Ramos (cell line): ENCODE data around the gene PHF19.

ENCODE experiments used
- in situ Hi-C: fragments of 300-500 bp; cut with MboI; formaldehyde crosslinking; loops from one replicate; pipeline ENCODE4 v1.14.3; 2022; ENCODE audit warnings: low sequenced_read_pairs; ENCODE audit not compliant: unreplicated experiment

Gene PHF19

DNA sequence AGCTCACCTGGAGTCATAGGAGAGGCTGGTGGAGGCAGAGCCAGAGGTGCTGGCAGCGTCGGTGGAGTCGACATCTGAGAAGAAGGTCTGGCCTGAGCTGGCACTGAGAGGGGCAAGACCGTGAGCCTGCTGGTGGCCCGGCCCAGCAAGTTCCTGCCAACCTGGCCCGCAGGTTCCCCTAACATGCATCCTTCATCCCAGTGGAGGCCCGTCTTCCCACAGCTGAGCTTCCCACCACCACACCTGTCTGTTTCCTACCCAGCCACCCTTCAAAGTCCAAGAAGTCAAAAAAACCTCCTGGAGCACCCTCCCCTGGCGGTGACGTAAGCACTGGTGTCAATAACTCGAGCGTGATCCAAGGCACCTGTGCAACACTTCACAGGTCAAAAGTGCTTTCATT, 16.9 kb downstream of the PHF19 start:
- in situ Hi-C loops = no loop called here

DNA sequence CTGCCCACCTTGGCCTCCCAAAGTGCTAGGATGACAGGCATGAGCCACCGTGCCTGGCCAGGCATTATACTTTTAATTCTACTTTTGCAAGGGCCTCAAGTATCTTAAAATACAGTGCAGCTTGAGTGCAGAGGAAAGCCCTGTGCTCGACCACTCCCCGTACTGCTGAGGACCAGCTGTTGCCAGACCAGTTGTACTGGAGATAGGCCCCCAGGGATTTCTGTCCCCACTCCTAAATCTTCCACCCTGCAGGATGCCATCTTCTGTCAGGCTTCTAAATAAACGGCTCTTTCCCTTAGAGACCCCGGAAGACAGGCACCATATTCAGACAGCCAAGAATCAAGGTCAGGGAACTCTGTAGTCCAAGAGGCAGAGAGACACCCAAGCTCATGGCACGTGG, 17.6 kb downstream of the PHF19 start:
- in situ Hi-C loops = no loop called here

DNA sequence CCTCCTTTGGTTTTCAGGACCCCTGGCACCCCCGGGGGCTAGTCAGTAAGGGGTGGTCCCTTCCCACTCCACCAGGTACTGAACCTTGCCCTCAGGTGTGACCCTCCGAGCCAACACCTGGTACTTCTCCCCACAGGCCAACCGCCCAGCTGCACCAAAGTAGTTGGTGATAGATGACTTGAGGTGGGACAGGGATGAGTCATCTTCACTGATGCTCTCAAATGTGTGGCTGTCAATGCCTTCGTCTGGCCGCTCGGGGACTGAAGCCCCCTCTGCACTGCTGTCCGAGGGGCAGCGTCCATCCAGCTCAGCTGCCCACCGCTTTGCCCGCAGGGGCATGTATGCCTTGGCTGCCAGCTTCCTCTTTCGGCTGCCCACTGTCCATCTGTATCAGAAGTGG, 19.1 kb downstream of the PHF19 start:
- in situ Hi-C loops = no loop called here

DNA sequence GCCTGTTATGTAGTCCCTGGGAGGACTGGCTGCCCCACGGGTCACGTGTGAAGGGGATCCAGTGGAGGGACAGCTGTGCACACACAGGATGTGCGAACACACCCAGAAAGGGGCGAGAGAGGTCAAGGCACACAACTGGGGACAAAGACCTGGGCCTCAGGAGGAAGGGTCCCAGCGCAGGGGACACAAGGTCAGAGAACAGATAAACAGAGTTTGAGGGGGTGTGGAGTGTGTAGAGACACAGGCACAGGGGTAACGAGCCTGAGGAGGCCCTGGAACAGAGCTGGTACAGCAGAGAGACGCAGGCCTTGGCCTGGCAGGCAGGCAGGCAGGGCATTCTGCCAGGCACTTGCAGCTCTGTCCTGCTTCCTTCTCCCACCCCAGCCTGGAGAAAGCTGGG, 19.5 kb downstream of the PHF19 start:
- in situ Hi-C loops = no loop called here

DNA sequence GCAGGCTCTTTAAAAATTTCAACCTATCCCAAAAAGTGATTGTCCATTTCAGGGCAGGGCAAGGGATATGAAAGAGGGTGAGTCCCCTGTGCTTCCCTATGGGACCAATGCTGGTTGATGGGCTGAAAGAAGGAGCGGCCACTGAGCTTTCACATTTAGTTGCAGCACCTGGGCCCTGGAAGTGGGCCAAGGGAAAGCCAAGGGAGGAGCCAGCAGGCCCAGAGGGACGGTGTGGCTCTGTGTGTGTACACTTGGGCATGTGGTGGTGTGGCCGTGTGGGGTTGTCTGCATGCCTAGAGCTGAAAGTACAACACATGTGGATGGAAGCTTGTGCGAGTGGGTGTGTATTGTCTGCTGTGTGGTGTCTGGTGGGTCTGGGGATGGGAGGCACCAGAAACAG, 20.3 kb downstream of the PHF19 start:
- in situ Hi-C loops = no loop called here

DNA sequence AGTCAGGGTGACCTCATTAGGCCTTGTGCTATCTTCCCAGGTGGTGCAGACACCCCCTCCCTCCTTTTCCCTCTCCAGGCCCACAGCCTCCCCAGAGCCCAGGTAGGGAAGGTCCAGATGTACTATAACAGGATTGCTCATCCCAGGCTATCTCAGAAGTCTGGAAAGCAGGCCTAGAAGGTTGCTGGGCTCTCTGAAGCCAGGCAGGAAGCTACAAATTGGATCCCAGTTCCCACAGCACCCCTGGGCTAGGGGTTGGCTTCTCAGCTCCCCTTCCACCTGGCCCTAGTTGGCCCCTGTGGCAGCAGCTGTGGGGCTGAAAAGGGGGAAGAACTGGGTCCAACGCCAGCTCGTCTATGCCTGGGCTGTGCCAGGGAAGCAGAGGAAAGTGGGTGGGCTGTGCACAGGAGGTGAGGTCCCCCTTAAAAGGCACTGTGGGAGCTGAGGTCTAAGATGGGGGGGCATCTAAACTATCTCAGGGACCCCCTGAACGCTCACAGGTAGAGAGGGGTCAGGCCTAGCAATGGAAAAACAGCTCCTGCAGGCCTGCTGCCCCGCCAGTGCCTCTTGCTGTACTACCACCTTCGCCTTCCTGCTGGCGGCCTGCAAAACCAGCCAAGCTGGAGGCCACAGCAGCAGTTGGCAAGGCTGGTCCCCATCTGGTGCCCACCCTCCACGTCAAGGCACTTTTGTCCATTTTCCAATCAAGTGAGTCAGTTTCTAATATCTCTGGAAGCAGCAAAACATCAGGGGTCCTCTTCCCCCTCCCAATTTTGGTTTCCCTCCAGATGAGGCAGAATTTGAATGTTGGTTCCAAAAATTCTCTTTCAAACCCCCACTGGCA, 20.9 kb downstream of the PHF19 start:
- in situ Hi-C loops = no loop called here

DNA sequence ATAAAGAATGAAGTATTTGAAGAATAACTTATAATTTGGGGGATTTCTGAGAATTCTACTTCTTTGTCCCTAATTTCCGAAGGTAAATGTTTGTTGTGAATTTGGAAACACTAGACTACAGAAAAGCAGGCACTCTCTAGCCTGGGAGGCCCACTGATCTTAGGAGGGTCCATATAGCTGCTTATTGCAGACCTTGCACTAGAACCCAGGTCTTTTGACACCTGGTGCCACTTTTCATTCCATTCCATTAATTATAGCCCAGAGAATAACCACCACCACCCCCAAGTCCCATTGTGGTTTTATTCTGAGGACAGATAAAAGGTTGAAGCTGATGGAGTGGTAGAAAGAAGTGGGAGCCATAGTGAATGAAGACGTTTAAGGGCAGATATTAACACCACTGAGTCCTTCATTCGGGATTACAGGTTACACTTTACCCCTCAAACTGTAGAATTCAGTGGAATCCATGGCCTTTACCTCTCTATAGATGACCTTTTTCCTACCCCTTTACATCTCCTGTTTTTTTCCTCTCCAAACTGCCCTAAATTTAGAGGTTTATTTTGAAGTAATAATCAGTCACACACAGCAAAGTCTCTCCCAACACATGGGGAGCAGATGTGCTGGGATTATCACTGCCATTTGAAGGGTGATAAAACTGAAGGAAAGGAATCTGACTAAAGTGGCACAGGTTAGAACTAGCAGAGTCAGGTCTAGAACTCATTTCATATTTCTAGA, 22.2 kb downstream of the PHF19 start:
- in situ Hi-C loops = no loop called here

DNA sequence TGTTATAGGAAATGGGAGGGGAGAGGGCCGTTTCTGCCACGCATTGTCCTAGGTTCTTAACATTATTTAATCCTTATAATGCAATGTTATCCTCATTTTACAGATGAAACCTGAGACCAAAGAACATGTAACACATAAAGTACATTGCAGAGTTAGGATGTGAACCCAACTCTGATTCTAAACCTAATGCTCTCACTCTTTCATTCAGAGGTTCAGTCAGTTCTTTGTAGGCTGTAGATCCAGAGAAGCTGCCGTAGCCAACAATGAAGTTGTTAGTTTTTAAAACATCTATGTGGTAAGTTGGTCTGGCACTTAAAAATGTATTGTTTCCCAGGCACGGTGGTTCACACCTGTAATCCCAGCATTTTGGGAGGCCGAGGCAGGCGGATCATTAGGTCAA, 23.8 kb downstream of the PHF19 start:
- in situ Hi-C loops = no loop called here

DNA sequence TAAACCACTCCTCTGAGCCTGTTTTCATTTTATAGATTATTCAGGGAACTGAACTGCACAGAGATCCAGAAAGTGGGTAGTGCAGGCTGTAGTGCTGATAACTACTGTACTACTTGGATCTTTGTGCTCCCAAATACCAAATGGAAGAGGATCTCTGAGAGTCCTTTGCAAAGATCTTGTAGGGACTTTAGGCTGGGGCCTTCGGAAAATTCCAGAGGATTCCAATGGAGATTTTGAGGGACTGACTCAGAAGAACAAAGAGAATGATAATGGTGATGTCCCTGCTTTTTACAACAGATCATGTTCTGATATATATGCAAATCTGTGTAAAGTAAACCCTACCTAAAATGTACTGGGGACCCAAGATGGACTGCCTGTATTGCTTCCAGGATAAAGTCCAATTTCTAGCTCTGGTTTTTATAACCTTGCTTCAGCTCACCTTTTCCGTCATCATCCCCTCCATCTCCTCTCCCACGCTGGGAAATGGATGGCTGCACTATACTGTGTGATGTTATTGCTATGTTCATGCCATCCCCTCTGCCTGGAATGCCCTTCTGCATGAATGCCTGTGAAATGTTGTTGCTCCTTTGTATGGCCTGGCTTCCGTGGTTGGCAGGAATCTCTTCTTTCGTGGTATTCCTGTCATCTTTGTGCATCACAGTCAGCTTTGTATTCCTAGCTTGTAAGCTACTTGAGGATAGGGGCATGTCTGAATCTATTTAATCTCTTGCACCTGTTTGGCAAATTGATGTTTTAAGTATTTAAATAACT, 24.6 kb downstream of the PHF19 start:
- in situ Hi-C loops = no loop called here

DNA sequence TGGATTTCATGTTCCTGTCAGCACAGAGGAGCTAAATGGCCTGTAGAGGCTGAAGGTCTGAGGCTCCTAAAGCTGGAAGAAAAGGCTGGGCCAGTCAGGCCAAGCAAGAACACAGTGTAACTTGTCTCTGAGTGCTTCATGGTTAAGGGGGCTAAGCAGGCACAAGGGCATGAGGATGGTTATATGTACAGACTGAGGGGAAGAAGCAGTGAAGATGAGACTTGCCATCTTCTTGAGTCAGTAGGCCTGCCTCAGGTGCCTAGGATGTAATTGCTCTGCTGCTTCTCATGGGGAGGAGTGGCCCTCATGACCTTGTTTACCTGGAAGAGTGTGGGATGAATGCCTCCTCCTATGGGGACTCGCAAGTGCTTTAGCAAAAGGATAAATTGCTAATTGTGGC, 25.5 kb downstream of the PHF19 start:
- in situ Hi-C loops = no loop called here

DNA sequence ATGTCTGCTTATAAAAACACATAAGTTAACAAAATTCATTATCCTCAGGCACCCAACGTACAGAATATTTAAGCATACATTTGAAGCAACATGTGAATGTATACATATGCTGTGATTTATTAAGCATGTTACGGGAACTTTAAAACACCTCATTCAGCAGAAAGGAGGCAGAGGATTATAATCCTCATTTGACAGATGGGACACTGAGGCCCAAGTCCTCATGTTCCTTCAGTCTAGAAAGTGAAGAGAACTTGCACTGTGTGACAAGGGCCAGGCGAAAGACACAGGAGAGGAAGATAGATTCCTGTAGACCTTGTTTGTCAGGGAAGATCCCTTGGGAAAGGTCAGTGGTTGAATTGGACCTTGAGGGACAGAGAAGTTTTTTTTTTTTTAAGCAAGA, 26.7 kb downstream of the PHF19 start:
- in situ Hi-C loops = no loop called here

DNA sequence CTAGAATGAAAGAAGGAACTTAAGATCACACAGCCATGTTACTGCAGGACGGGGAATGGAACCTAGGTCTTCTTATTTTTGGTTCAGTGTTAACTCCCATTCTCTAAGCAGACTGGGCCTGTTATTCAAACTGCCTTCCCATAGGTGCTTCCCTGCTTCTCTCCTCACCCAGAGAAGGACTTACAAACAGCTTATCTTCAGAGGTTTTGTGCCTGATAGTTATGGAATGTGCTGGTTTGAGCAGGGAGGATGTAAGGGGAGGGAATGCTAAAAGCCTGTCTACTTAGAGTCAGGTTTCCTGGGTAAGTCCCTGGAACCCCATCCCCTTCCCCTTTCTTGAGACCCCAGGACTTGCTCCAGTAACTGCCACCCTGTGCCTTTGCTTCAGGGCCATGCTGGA, 30.1 kb downstream of the PHF19 start:
- in situ Hi-C loops = no loop called here

DNA sequence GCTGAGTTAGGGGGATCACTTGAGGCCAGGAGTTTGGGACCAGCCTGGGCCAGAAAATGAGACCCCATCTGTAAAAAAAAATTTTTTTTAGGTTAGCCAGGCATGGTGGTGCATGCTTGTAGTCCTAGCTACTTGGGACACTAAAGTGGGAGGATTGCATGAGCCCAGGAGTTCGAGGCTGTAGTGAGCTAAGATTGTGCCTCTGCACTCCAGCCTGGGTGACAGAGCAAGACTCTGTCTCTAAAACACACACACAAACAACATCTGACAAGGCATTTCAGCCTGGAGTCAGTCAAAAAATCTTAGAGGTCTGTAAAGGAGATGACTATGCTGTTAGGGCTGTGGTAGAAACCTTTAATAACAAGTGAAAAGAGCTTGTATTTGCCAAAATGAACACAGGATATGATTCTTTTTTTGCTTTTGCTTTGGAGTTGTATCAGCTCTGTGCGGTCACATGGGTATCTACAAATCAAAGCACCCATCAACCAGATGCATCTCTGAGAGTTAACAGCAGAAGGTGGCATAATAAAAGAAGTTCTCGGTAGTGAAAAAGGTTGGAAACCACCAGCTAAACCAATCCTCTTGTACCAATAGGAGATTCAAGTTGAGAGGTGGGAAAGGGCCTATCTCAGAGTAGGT, 30.6 kb downstream of the PHF19 start:
- in situ Hi-C loops = no loop called here

DNA sequence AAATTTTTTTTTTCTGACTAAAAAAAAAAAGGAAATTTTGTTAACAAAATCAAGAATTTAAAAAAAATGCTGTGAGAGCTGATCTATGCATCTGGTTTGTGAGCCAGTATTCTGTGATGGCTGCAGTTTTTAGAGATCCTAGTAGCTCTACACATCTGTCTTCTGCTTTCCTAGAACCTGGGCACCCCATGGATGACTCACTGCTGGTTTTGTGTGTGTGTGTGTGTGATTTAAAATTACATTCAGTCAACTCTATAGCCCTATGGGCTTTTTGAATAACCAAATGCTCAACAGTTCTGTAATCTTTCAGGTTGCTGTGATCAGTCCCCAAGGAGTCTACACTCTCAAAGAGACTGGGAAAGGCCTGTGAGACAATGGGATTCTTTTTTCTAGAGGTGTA, 31.7 kb downstream of the PHF19 start:
- in situ Hi-C loops = no loop called here

DNA sequence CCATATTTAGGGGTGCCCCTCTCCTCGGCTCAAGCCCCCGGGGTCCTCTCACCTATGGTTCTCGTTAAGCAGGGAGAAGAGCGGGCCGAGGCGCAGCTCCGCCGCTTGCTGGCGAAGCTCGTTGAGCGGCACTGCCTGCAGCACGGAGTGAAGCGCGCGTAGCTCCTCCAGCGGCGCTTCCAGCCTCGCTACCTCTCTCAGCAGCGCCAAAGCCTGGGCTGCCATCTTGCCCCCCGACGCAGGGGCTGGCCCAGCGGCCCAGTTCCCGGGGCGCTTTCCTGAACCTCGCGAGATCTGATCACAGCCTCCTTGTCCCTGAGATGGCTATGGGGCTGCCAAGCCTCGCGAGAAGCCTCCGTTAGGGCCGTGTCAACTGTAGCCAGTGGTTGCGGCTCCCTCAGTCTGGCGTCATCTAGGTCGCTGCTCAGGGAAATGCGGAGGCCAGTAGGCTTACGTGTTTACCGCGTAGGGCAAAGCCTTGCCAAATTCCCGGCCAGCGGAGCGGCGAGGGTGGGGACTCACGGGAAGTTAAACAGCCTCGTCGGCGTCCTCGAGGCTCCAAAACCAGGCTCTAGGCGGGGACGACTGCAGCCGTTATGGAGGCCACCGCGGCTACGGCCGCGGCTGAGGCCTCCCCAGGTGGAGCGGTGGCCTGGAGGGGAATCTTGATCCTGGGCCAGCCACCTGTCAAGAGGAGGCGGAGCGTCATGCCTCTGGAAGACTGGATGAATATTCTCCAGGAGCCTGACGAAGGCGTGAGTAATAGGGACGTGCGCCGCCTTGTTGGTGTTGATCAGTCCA, 34.1 kb downstream of the PHF19 start, which contains the start of gene PSMD5:
Gene PSMD5, minus strand, starts transcription at position 238 of the 801 bp plus-strand sequence. Its CDS starts 13 bp downstream, at position 225.
- in situ Hi-C loops = no loop called here

DNA sequence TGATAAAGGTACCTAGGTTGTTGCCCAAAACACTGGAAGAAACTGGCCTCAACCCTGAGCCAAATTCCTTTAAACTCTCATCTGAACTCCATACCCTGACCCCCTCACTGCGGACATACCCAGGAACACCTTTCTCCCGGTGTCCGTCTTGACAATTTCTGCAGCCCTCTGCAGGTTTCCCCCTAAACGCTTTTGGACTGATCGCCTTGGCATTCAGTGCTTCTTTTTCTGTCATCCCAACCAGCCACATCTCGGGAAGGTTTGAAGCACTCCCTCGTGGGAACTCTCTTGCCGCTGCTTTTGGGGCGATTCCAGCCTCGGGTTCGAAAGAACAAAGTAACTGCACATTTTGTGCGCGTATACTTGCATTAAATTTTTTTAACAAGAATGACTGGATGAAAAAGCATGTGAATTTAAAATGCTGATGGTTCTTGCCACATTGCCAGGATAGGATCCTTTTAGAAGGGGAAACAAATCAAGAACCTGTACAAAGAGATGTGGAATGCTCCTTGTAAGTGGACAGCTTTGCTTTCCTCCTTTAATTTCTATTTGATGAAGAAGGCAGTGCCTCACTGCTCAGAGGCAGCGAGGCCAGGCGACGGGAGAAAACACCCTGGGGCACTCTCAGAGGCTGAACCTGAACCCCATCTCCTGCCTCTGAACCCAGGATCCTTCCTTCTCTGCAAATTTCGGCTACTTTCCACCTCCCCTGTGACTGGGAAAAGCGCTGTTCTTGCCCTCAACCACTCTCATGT, 34.9 kb downstream of the PHF19 start:
- in situ Hi-C loops = no loop called here

DNA sequence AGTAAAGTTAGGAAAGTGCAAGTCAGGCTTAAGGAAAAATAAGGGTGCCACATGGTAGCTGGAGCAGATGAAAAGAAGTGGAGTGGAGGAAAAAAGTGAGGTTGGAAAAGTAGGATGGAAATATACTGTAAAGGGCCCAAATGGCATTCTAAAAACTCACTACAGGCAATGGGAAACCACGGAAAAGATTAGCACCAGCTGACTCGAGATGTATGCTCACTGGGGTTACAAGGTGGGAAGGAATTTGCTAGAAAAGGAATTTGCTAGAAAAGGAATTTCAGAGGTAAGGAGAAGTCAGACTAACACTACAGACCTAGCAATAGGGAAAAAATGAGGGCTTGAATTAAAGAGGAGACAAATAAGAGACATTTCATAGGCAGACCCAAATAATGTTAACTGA, 37.8 kb downstream of the PHF19 start:
- in situ Hi-C loops = no loop called here

DNA sequence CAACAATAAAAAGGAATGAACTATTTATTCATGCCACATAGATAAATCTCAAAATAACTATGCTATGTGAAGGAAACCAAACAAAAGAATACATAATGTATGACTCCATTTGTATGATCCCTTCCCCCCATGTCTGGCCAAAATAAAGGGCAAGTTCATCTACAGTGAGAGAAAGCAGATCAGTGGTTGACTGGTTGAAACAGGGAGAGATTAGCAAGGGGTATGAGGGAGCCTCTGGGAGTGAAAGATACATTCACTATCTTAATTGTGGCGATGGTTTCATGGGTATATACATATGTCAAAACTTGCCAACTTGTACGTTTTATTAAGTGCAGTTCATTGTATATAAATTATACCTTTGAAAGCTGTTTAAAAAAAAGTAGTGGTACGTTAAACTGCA, 39.1 kb downstream of the PHF19 start:
- in situ Hi-C loops = no loop called here

DNA sequence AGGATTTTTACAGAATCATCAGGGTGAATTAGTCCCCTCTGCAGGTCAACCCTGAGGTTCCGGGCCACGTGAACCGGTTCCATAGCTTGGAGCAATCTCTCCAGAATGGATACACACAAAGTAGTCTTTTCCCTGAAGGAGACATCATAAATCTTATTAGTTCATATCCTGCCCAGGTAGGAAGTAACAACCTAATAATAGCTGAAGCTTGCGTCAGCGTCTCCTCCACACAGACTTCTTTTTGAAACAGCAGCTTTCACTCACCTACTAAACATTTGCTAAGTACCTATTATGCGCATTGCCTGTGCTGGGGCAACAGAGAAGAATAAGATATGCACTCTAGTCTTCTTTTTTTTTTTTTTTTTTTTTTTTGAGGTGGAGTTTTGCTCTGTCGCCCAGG, 43.7 kb downstream of the PHF19 start:
- in situ Hi-C loops = no loop called here
